ENCODE measurements around the gene SCIN. TPM values are rescaled to one million over a fixed set of nuclear protein-coding genes. Genes with fewer than 3 reads are reported as not detected.
"Not testable (repeated sequence)": the region's sequence is repeated elsewhere in the genome, so short reads cannot be mapped to it uniquely, and the experiment has no call there.

Gene SCIN
- total RNA-seq, 3 donors from 2014 or later, result 0.96 to 4.7 (median 1.3) TPM

- H3K9me3 ChIP-seq, result no peaks in the 10 kb centered on the region
- no peak overlapping the region for H3K27ac ChIP-seq
- no peaks in the 10 kb centered on the region for H3K27me3 ChIP-seq
- intact Hi-C loops (cut with DNase I; ENCODE audit: low total_unique reads), result loop anchor here (5.0 kb wide), 1 partner anchor 1232 kb away; no protein-coding TSS in a partner anchor
- no peaks in the 10 kb centered on the region for H3K4me1 ChIP-seq
- no peak for TF ChIP-seq POLR2A (IDR thresholded peaks at IDR 0.05)
- TF ChIP-seq CTCF (IDR thresholded peaks at IDR 0.05), result no peak
- TF ChIP-seq POLR2AphosphoS5 (IDR thresholded peaks at IDR 0.05), result no peak
- DNase-seq (ENCODE audit: low spot score in 2 of 2), result no peak
- no peak overlapping the region for H3K4me3 ChIP-seq
- H3K36me3 ChIP-seq, result no peaks in the 10 kb centered on the region
These were observed 99.6 kb downstream of the SCIN start for GRCh38 chr7:12670000-12670729.

GRCh38 chr7:12670743-12671520, 100.4 kb downstream of the SCIN start:
- DNase-seq (ENCODE audit: low spot score in 2 of 2), result no peak
- intact Hi-C loops (cut with DNase I; ENCODE audit: low total_unique reads), result loop anchor here (5.0 kb wide), 1 partner anchor 1231 kb away; no protein-coding TSS in a partner anchor
- no peak overlapping the region for H3K27ac ChIP-seq
- TF ChIP-seq POLR2AphosphoS5 (IDR thresholded peaks at IDR 0.05), result no peak
- no peak for TF ChIP-seq CTCF (IDR thresholded peaks at IDR 0.05)
- TF ChIP-seq POLR2A (IDR thresholded peaks at IDR 0.05), result no peak
- H3K4me1 ChIP-seq, result no peaks in the 10 kb centered on the region
- no peaks in the 10 kb centered on the region for H3K27me3 ChIP-seq
- H3K9me3 ChIP-seq, result no peaks in the 10 kb centered on the region
- no peaks in the 10 kb centered on the region for H3K36me3 ChIP-seq
- H3K4me3 ChIP-seq, result no peak overlapping the region

GRCh38 chr7:12673436-12673835, 102.9 kb downstream of the SCIN start:
- intact Hi-C loops (cut with DNase I; ENCODE audit: low total_unique reads), result loop anchor here (5.0 kb wide), 1 partner anchor 1229 kb away; no protein-coding TSS in a partner anchor
- not testable (repeated sequence) for H3K4me3 ChIP-seq; H3K4me1 ChIP-seq; H3K9me3 ChIP-seq; H3K27me3 ChIP-seq; DNase-seq (ENCODE audit: low spot score in 2 of 2); H3K27ac ChIP-seq; H3K36me3 ChIP-seq

GRCh38 chr7:12674053-12674452, 103.5 kb downstream of the SCIN start:
- no peak for TF ChIP-seq POLR2A (IDR thresholded peaks at IDR 0.05)
- TF ChIP-seq POLR2AphosphoS5 (IDR thresholded peaks at IDR 0.05), result no peak
- no peak for TF ChIP-seq CTCF (IDR thresholded peaks at IDR 0.05)
- H3K4me1 ChIP-seq, result no peaks in the 10 kb centered on the region
- no peak overlapping the region for H3K4me3 ChIP-seq
- DNase-seq (ENCODE audit: low spot score in 2 of 2), result no peak
- no peaks in the 10 kb centered on the region for H3K36me3 ChIP-seq
- H3K27me3 ChIP-seq, result no peaks in the 10 kb centered on the region
- intact Hi-C loops (cut with DNase I; ENCODE audit: low total_unique reads), result loop anchor here (5.0 kb wide), 1 partner anchor 1228 kb away; no protein-coding TSS in a partner anchor
- no peaks in the 10 kb centered on the region for H3K9me3 ChIP-seq
- no peak overlapping the region for H3K27ac ChIP-seq

- intact Hi-C loops (cut with DNase I; ENCODE audit: low total_unique reads), result loop anchor here (5.0 kb wide), 1 partner anchor 1227 kb away; no protein-coding TSS in a partner anchor
- Histone ChIP-seq H3K4me3 (no peak overlapping the region), H3K36me3 (no peaks in the 10 kb centered on the region), H3K9me3 (no peaks in the 10 kb centered on the region), H3K4me1 (no peaks in the 10 kb centered on the region), H3K27ac (no peak overlapping the region), H3K27me3 (no peaks in the 10 kb centered on the region)
- TF ChIP-seq POLR2A (IDR thresholded peaks at IDR 0.05), result no peak
- peak in 1 of 3 donors; percentile 13 for TF ChIP-seq CTCF (IDR thresholded peaks at IDR 0.05)
- TF ChIP-seq POLR2AphosphoS5 (IDR thresholded peaks at IDR 0.05), result no peak
- DNase-seq (ENCODE audit: low spot score in 2 of 2), result no peak
These were observed 104.3 kb downstream of the SCIN start for GRCh38 chr7:12674861-12675260.
